OCI-LY7 (cell line): ENCODE measurements around the gene C2.

Source experiments
- EZH2phosphoT487 ChIP-seq: fragments of 200-600 bp; sonication (generic); IDR thresholded peaks from 2 replicates; pipeline ENCODE4 v1.6.1; 2018; ENCODE audit warnings: low read depth, borderline replicate concordance, mild to moderate bottlenecking, mixed run types, antibody characterized with exemption, low read length, moderate library complexity, mixed read lengths
- TF ChIP-seq, protein P1 (sequence below): fragments of 200-600 bp; sonication (generic); conservative IDR thresholded peaks from 2 replicates; pipeline ENCODE4 v1.5.1; 2014; ENCODE audit warnings: mild to moderate bottlenecking, antibody characterized with exemption, low read length, moderate library complexity, mixed read lengths

DNA sequence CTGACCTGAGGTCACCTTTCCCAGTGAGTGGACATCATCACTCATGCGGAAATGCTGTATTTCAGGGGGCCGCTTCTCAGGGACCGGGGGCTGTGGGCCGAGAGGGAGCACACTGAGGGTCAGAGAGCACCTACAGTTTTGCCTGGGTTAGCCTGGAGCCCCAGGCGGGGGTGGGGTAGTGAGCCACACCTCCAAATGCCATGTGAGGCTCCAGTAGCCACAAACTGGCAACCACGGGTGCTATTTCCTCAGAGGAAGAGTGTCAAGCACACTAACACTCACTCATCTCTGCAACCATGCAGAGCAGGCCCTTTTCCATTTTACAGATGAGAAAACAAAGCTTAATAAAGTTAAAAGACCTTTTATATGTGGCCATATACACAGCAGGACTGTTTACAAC lies 34.7 kb upstream of the C2 start:
- TF ChIP-seq, protein P1, sequence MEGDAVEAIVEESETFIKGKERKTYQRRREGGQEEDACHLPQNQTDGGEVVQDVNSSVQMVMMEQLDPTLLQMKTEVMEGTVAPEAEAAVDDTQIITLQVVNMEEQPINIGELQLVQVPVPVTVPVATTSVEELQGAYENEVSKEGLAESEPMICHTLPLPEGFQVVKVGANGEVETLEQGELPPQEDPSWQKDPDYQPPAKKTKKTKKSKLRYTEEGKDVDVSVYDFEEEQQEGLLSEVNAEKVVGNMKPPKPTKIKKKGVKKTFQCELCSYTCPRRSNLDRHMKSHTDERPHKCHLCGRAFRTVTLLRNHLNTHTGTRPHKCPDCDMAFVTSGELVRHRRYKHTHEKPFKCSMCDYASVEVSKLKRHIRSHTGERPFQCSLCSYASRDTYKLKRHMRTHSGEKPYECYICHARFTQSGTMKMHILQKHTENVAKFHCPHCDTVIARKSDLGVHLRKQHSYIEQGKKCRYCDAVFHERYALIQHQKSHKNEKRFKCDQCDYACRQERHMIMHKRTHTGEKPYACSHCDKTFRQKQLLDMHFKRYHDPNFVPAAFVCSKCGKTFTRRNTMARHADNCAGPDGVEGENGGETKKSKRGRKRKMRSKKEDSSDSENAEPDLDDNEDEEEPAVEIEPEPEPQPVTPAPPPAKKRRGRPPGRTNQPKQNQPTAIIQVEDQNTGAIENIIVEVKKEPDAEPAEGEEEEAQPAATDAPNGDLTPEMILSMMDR = no peak
- TF ChIP-seq EZH2phosphoT487 = no peak
